GM19239 (cell line): ENCODE data around the gene TSPAN1.

ENCODE experiments used
- DNase-seq: peaks from one replicate; pipeline ENCODE4 v3.0.0; 2011; ENCODE audit warnings: low spot score; ENCODE audit not compliant: insufficient read length
- FAIRE-seq: peaks from 2 replicates; lab custom pipeline; 2011; peaks lifted over from hg19 to GRCh38; lab: Jason Lieb, UNC

The TSPAN1 gene

DNA sequence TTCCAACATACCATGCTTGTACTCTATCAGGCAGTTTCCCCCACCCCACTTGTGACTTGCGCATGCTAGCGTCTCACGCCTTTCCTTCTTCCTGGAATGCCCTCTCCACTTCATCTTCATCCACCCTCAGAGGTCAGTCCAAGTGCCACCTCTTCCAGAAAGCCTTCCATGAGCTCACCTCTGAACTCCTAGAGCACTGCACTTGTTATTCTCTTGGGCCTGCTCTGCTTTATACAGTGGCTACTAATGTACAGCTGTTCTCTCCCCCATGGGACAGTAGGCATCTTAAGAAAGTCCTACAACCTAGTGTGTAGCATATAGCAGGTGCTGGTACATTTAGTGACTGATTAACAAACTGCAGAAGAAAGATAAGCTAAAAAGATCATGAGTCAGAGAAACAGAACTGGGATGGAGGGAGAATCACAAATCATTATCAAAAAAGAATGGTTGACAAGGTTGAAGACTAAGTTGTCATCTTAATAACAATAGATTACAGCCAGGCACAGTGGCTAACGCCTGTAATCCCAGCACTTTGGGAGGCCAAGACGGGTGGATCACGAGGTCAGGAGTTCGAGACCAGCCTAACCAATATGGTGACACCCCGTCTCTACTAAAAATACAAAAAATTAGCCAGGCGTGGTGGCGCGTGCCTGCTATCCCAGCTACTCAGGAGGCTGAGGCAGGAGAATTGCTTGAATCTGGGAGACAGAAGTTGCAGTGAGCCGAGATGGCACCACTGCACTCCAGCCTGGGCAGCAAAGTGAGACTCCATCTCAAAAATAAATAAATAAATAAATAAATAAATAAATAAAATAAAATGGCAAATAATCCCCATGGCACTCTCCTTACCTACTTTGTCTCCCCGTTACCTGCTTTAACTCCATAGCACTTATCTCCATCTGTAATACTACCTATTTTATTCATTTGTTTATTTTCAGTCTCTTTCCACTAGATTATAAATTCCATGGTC lies 16.3 kb upstream of the TSPAN1 start:
- peak; percentile 90 for FAIRE-seq
- no peak for DNase-seq

DNA sequence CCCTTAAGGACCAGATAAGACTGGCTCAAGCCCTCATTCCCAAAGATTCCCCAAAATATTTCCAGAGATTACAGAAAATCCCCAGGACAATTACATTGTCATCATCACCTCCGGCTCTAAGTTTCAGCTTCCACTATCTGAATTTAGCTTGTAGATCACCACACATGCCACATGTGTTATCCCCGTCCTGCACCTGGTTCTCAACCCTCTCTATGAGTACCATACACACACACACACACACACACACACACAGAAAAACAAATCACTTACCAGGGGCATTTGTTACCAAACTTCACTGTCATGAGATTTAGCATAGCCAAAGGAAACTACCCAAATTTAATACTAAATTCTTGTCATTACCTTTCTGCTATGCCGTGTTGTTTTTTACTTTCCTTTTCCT lies 15.4 kb upstream of the TSPAN1 start:
- no peak for FAIRE-seq

GRCh38 chr1:46160212-46160611 lies 14.7 kb upstream of the TSPAN1 start:
- FAIRE-seq: peak; percentile 94
- no peak for DNase-seq

More for the DNA sequence above, 15.4 kb upstream of the TSPAN1 start:
- no peak for DNase-seq

DNA sequence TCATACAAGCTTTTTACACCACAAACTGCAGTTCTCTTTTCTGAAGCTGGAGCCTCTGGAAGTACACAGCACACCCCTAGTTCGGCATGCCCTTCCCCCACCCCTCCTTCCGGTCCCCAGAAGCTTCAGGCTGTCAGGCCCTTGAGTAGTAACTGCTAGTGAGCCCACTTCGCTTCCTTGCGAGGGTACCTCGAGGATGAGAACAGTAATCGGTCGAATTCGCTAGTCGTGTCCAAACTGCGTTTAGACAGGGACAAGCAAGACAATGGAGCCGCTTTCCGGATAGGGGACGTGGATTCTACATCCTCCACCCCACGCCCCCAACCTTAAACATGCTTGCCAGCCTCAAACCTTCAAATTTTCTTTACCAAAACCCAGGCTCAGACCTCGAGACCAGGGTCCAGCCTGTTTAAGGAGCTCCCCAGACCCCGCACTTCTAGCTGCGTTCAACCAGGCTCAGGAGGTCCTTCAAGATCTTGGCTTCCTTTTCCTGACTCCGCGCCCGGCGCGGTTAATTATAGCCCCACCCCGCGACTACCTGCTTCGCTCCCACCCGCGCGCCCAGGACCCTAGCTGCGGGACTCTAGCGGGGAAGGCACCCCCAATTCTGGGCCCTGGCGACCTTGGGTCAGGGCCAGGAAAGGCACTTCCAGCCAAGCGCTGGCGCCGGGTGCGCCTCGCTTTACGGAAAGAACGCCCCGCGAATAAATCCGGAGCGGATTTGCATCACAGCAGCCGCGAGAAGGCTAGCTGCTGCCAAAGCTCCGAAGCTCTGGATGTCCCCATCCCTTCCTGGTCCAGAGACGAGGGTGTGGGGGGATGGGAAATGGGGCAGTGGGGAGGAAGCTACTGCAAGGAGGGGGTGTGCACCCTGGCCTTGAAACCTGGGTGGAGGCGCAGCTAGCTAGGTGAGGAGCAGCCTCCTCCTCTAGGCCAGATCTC lies 8.1 kb upstream of the TSPAN1 start:
- DNase-seq: no peak
- peak; percentile 90 for FAIRE-seq

DNA sequence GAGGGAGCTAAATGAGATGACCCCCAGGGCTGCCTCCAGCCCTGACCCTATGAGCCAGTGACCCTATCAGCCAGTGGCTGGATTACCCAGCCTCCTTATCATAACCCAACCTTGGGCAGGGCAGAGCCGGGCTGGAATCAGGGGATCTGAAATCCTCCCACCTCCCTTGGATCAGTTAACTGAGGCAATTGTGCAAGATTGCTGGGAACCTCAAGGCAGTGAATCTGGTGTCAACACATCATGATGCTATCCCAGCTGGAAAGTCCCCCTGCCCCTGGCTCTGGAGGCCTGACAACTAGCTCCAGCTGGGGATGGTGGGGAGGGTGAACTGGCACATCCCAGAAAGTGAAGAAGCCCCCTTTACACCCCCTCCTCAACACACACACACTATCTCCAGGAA lies 6.4 kb upstream of the TSPAN1 start:
- no peak for FAIRE-seq
- no peak for DNase-seq

DNA sequence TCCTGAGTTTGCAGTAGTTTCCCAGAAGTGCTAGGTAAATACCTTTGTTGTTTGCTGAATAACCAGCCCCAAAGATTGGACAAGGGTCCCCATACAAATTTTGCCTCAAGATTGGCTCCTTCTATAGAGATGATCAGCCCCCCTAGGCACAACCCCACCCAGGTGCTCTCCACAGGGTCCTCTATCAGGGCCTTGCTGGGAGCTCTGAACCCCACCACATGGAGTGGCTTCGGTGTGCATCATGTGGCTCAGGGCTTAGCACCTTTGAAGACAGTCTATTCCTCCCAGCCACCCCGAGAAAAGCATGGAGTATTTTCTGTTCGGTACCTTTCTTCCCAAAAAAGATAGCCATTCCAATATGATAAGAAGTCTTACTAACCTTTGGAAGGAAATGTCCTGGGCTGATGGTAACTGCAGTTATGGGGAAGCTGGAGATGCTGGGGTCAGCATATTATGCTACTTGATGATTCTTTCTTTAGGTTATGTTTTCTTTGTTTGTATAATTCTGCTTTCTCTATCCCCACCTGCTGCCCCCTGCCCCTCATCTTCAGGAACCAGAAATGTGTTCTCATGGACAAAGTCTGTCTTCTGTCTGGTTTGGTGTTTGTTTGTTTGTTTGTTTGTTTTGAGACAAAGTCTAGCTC lies 5.0 kb upstream of the TSPAN1 start:
- DNase-seq (no peak), FAIRE-seq (no peak)

DNA sequence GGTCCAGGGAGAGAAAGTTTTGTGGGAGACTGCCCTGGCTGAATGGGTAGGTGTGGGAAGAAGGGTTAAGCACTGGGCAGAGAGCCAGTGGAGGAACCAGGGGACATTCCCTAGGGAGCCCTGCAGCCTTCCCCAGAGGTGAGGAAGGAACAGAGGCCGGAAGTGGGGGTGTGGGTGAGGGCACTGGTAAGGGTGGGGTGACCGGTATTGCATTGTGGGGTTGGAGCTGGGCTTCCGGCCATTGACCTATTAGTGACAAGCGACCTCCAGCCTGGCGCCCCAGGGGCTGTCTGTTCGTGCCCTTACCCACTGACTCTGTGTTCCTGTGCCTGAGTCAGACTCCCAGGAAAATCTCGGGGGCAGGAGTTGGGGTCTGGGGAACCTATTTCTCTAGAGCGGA lies 3.5 kb upstream of the TSPAN1 start:
- no peak for FAIRE-seq
- no peak for DNase-seq

GRCh38 chr1:46171871-46172270 lies 3.0 kb upstream of the TSPAN1 start:
- DNase-seq (no peak), FAIRE-seq (no peak)

DNA sequence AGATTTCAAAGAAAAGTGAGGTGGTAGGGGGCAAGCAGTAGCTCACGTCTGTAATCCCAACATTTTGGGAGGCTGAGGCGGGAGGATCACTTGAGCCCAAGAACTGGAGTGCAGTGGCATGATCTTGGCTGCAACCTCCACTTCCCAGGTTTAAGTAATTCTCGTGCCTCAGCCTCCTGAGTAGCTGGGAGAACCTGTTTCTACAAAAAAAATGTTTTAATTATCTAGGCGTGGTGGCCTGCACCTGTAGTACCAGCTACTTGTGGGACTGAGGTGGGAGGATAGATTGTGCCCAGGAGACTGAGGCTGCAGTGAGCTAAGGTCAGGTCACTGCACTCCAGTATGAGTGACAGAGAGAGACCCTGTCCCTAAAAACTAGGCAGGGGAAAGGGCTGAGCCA lies 2.6 kb upstream of the TSPAN1 start:
- DNase-seq (no peak), FAIRE-seq (no peak)

DNA sequence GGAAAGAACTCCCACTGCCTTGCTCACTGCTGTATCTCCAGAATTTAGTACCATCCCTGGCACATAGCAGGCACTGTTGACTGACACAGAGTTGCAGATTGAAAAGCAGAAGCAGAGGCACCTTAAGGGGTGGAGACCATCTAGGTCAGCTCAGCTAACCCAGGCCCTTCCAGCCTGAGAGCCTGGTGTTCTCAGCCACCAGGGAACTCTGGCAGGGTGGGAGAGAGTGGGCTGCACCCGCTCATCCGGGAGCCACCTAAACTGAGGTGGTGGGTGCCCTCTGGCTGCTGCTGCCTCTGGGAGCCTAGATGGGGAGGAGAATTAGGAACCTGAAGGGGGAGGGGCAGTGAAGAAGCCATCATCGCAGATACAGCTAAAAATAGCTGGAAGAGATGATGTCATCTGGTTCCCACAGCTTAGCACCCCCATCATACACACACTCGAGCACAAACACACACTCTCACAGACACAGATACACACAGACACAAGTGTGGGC lies 1.5 kb upstream of the TSPAN1 start:
- FAIRE-seq: no peak
- no peak for DNase-seq

DNA sequence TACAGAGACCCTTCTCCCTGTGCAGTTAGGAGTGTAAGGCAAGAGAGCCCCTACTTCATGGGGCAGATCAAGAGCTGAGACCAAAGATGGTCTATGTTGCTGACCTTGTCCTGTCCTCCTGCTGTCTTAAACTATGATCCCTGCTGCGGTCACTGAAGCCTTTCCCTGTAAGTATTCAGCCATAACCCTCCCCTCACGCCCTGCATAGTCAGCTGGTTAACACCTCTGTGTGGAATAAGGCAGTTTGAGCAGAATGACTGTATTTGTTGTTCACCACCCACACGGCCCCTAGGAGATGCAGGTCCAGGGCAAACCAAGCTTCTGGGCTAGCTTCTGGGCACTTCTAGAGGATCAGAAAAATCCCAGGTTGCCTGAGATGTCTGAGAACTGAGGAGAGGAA lies 356 bp downstream of the TSPAN1 start:
- FAIRE-seq (no peak), DNase-seq (no peak)

- no peak for DNase-seq
- FAIRE-seq: no peak
Measured at GRCh38 chr1:46176211-46176865, 1.5 kb downstream of the TSPAN1 start, which contains the start of gene P3R3URF. Gene P3R3URF, minus strand, starts transcription at chr1:46176488. Its CDS starts 17 bp downstream, at chr1:46176471.

DNA sequence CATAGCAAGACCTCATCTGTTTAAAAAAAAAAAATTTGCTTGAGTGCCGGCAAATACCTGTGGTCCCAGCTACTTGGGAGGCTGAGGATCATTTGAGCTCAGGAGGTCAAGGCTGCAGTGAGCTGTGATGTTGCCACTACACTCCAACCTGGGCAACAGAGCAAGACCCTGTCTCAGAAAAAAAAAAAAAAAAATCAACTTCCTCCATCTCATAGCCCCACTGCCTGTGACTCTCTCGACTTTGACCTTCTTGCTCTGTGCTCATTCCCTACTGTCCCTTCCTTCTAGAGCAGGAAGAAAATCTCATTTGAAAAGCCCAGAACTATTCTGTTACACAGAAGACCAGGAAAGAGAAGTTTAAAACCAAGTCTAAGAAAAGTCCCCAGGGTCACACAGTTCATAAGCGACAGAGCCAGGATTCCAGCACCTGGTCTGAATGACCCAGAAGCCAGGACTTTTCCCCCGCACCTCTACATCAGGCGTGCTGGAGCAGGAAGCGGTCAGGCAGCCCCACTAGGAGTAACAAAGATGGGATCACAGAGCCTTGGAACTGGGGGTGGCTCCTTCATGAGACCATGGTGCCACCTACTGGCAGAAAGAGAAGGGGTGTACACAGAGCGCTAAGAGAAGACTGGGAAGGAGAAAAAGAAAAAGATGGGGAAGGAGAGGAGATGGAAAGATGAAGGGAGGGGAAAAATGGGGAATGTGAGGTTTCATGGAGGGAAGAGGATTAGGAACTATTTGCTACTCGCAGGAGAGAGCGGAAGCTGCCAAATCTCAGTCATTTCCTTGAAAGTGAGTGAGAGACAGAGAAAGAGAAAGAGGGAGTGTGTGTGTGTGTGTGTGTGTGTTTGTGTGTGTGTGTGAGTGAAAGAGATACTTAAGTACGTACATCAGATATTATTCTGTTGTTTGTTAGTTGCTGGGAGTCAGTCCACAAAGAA lies 4.5 kb downstream of the TSPAN1 start:
- FAIRE-seq (peak; percentile 58), DNase-seq (peak; percentile 63)

- DNase-seq (no peak), FAIRE-seq (no peak)
Measured at GRCh38 chr1:46180082-46180616, 5.3 kb downstream of the TSPAN1 start.

- DNase-seq: no peak
Measured at GRCh38 chr1:46181343-46182260, 6.7 kb downstream of the TSPAN1 start.

GRCh38 chr1:46183079-46183847 lies 8.4 kb downstream of the TSPAN1 start:
- DNase-seq (no peak), FAIRE-seq (no peak)

More at GRCh38 chr1:46181343-46182260, 6.7 kb downstream of the TSPAN1 start:
- no peak for FAIRE-seq
